ENCODE results near the gene ZNF232. TPM values are rescaled to one million over a fixed set of nuclear protein-coding genes. Genes with fewer than 3 reads are reported as not detected.

ZNF232 gene
- polyA plus RNA-seq, 1 donor from 2014 or later, result 32.5 TPM

GRCh38 chr17:5115673-5116651, 4.3 kb upstream of the ZNF232 start, which contains the start of gene USP6:
TSS of gene USP6 (plus strand) at chr17:5116032. CDS start at chr17:5130368, 14,336 bp downstream.
- H3K27ac ChIP-seq (ENCODE audit: low read length), result no peak within 1 kb of the TSS

More at GRCh38 chr17:5115673-5116651, 4.3 kb upstream of the ZNF232 start, which contains the start of gene USP6:
- Histone ChIP-seq H3K9me3 (ENCODE audit: low read length) (peaks cover 4% of the 10 kb centered on the region), H4K20me1 (ENCODE audit: insufficient read depth) (no peaks in the 10 kb centered on the region), H2AFZ (ENCODE audit: low read depth, low read length) (no peak within 1 kb of the TSS), H3K79me2 (replicated peaks; ENCODE audit: insufficient read depth, low read length) (peaks cover 4% of the 10 kb centered on the region), H3K36me3 (ENCODE audit: insufficient read depth, low read length) (no peaks in the 10 kb centered on the region), H3K4me2 (ENCODE audit: low read length) (no peak within 1 kb of the TSS), H3K9me2 (ENCODE audit: insufficient read depth, low read length) (no peaks in the 10 kb centered on the region), H3K27me3 (ENCODE audit: insufficient read depth, low read depth, low read length) (no peaks in the 10 kb centered on the region), H3K9ac (ENCODE audit: low read length) (no peak within 1 kb of the TSS), H3K4me3 (ENCODE audit: low read length) (no peak within 1 kb of the TSS), H3F3A (ENCODE audit: insufficient read depth, low read length, poor library complexity, severe bottlenecking) (no peaks in the 10 kb centered on the region)
- no peak for TF ChIP-seq EP300 (conservative IDR thresholded peaks at IDR 0.05; ENCODE audit: poor library complexity, severe bottlenecking)
- TF ChIP-seq RAD21 (conservative IDR thresholded peaks at IDR 0.05), result no peak
- no peak for TF ChIP-seq TAF1 (IDR thresholded peaks at IDR 0.05; ENCODE audit: low read depth)
- TF ChIP-seq POLR2AphosphoS5 (IDR thresholded peaks at IDR 0.05), result no peak
- TF ChIP-seq EZH2 (IDR thresholded peaks at IDR 0.05; ENCODE audit: borderline replicate concordance, insufficient read depth, low read length, poor library complexity, severe bottlenecking), result no peak
- TF ChIP-seq REST (IDR thresholded peaks at IDR 0.05; ENCODE audit: borderline replicate concordance), result no peak
- TF ChIP-seq CTCF (IDR thresholded peaks at IDR 0.05; ENCODE audit: poor library complexity, severe bottlenecking), result no peak
- TF ChIP-seq SMC3 (conservative IDR thresholded peaks at IDR 0.05; ENCODE audit: poor library complexity), result no peak
- no peak for TF ChIP-seq MXI1 (conservative IDR thresholded peaks at IDR 0.05; ENCODE audit: poor library complexity, severe bottlenecking)

Measured in neural cell (in vitro differentiated cells).